GM11168 (cell line): ENCODE results near the gene TPRG1L.

Experiments
- in situ Hi-C: fragments of 300-500 bp; cut with MboI; formaldehyde crosslinking; loops from one replicate; pipeline ENCODE4 v1.12.0; 2022; ENCODE audit warnings: low sequenced_read_pairs; ENCODE audit not compliant: unreplicated experiment

TPRG1L gene

DNA sequence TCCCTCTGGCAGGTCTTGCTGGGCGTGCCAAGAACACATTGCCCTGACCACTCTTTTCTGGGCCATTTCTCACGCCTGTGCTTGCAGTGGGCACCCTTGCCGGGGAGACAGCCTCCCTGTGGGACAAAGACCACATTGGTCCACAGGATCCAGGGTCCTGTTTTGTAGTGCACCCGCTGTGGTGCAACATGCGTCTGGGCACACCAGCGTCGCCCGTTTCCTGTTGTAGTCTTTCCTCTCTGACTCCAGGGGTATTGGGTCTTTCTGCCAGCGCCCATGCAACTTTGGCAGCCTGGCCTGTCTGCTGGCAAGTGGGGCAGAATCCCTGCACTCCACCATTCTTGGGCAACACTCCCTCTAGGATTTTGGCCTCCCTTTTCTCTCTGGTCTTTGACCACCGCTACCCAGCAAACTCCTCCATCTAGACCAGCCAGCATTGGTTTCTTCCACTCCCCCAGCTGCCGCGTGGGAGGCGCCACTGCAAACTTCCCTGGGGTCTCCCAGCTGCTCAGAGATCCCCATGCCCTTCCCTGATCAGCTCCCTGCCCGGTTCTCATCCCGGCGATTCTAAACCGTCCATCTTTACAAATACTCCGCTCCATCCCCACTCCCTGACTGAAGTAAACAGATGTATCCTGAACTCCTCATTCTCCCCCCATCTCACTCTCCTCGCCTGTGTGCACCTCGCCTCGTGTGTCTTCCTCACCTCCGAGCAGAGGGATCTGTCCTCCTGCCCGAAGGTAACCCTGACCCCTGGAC is 1.2 kb upstream of the TPRG1L start:
- in situ Hi-C loops: loop anchor here (10.0 kb wide), 2 partner anchors 121 to 139 kb away; no protein-coding TSS in a partner anchor

DNA sequence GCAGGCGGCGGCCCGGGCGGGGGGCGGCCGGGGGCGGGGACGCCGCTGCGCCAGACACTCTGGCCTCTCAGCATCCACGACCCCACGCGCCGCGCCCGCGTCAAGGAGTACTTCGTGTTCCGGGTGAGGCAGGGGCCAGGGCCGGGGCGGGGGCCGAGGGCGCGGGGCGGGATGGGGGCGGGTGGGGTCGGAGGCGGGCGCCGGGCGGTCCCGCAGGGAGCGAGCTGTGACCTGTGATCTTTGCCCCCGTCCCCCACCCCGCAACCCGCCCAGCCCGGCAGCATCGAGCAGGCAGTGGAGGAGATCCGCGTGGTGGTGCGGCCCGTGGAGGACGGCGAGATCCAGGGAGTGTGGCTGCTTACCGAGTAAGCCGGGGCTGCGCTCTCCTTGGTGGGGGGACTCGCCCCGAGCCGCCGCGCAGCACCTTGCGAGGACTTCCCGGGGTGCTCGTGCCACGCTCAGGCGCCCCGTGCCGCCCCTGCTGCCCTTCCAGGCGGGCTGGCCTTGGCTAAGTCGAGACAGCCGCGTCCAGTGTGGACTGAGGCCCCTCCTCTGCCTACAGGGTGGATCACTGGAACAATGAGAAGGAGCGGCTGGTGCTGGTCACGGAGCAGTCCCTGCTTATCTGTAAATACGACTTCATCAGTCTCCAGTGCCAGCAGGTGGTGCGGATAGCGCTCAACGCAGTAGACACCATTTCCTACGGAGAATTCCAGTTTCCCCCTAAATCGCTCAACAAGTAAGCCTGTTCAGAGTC is 514 bp downstream of the TPRG1L start:
- in situ Hi-C loops: loop anchor here (10.0 kb wide), 2 partner anchors 119 to 141 kb away; no protein-coding TSS in a partner anchor

DNA sequence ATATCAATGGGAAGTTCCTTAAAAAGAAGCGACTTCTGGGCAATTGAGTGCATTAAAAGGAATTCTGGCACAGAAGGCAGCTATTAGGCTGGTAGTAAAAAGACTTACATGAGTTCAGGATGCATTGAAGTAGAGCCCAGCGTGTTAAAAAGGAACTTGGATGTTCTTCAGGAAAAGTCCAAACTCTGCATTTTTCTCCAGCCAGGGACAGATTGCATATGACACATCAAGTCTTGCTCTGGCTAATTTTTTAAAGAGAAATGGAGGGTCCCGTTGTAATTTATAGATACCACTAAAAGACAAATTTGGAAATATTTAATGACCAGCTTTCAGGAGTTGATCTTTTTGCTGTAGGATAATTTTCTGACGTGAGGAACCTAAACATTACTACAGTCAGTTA is 1.2 kb downstream of the TPRG1L start:
- in situ Hi-C loops: loop anchor here (10.0 kb wide), 2 partner anchors 119 to 141 kb away; no protein-coding TSS in a partner anchor

DNA sequence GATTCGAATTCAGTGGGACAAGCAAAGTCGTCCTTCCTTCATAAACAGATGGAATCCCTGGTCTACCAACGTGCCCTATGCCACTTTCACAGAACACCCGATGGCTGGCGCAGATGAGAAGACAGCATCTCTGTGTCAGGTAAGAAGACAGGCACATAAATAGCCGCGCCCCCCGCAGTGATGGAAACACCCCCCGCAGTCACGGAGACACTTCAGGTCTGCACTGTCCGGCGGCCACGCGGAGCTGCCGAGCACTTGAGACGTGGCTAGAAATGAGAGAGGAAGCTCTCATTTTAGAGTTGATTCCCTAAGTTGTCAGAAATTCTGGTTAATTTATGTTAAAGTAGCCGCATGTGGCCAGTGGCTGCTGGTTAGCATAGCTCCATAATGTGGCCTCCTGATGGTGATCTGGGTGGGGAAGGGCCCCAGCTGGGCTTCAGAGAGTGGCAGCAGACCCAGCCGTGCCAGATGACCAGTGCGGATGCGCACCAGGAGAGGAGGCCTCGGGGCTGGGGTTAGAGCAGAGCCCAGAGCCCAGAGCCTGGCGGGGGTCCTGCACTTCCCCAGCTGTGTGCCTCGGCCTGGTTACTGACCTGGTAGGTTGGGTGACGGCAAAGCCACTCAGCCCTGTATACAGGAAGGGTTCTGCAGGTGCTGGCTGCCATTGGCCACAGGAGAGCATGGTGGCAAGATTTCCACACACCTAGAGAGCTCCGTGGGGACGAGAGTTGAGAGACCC is 2.9 kb downstream of the TPRG1L start:
- in situ Hi-C loops: loop anchor here (10.0 kb wide), 2 partner anchors 117 to 143 kb away; no protein-coding TSS in a partner anchor

DNA sequence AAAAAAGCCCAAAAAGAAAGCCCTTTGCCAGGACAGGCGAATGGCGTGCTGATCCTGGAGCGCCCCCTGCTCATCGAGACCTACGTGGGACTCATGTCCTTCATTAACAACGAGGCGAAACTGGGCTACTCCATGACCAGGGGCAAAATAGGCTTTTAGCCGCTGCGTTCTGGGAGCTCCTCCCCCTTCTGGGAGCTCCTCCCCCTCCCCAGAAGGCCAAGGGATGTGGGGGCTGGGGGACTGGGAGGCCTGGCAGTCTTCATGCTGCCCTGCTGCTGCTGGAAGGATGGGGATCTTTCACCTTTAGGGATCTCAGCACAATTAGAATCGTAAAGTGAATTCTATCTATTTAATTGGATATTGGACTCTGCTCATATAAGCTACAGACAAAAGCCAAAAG is 3.6 kb downstream of the TPRG1L start:
- in situ Hi-C loops: loop anchor here (10.0 kb wide), 2 partner anchors 116 to 144 kb away; no protein-coding TSS in a partner anchor

DNA sequence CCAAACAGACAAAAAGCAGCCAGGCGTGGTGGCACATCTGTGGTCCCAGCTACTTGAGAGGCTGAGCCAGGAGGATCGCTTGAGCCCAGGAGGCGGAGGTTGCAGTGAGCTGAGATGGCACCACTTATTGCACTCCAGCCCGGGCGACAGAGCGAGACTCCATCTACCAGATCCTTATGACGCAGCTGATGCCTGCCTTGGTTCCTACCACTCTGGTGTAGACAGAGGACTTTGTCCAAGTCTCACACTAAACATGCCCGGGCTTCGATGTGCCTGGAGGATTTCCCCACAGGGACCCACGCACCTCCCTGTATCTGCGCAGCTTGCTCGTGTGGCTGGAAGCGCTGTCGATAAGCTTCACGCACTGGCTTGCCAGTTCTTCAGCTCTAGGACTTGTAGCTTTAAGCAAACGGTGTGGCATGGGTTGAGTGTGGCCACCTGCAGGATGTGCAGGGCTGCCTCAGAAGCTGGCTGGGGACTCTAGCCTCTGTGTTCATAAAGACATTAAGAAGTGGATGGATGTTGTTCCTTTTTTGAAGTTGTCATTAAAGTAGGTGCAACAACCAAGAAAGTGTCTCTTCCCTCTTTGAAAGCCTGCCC is 4.8 kb downstream of the TPRG1L start:
- in situ Hi-C loops: loop anchor here (10.0 kb wide), 2 partner anchors 115 to 145 kb away; no protein-coding TSS in a partner anchor

DNA sequence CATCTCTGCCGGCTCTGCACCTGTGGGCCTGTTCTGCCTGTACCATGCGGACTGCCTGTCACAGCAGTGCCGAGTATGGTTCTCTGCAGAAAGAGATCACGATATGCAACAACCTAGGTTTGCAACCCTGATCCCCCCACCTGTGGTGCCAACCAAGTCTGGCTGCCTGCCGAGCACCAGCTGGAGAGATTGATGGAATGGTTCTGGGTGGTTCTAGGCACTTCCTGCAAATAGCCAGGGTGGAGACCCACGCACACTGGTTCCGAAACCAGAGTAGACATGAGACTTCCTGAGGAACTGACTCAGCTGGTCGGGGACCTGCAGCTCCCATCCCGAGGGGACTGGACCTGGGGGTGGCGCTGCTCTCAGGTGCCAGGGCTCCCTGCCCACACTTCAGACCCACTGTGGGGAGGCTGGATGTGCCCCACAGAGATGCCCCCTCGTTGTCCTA is 5.4 kb downstream of the TPRG1L start:
- in situ Hi-C loops: no loop called here

DNA sequence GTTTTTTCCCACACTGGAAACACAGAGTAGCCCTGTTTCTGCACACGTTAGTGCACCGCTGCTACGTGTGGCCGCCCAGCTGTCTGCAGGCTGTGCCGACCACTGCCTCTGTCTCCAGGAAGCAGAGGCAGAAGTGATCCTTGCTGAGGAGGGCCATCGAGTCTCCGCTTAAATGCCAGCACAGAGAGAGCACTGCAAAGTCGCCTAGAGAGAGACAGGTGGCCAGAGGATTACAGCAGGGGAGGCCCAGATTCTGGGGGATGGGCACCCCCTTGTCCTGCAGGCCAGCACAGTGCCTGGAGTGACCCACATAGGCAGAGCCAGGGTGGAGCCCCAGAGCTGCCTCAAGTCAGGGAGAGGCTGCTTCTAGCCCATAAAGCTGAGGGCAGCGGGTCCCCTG is 6.1 kb downstream of the TPRG1L start:
- in situ Hi-C loops: no loop called here

DNA sequence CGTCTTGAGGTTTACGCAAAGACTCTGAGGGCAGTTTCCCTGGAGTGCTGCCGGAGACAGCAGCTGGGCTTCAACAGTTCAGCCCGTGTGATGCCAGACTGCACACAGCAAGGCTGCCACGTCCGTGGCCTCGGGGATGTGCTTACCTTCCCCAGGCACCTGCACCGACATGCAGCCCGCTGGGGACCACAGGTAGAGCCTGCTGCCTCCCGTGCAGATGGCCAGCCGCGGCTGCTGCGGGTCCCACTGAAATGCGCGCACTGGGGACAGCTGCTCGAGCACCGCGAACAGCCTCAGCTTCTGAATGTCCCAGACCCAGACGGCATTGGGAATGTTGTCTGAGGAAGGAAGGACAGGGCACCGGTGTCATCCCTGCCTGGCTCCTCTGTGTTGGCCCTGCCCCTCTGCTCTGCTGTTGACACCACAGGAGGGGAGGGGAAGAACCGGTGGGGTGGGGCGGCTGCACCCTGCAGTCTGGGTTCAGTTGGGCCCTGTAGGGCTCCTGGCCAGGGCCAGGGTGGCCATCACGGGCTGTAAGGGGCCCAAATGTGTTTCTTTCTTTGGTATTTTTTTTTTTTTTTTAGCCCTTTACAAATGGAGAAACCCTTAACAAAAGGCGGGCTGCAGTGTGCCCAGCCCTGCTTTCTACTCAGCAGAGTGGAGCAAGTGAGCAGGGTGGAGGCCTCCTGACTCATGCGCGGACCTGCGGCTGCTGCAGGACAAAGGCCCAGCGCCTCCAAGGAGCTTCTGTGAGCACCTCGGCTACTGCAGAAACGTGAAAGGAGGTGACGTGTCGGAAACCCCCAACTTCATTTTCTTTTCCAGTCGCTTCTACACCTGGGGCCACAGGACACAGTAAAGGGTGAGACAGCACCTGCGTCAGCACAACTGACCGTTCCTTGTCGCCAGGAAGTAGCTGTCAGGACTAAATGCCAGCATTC is 6.8 kb downstream of the TPRG1L start:
- in situ Hi-C loops: no loop called here

DNA sequence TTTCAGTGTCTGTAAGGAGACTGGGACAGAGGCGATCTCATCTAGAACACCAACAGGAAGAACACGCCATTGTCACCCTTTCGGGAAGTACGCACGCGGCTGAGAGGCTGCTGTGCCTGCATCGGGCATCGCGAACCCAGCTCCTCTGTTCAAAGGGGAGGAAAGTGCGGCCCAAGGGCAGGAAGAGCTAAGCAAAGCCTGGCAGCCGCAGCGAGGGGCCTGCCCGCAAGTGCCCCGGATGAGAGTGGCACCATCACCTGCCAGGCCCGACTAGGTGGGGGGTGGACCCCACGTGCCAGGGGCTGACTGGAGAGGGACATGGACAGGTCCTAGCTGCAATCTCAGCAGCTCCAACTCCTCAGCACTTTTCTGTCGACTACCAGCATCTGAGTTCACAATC is 7.5 kb downstream of the TPRG1L start:
- in situ Hi-C loops: no loop called here

DNA sequence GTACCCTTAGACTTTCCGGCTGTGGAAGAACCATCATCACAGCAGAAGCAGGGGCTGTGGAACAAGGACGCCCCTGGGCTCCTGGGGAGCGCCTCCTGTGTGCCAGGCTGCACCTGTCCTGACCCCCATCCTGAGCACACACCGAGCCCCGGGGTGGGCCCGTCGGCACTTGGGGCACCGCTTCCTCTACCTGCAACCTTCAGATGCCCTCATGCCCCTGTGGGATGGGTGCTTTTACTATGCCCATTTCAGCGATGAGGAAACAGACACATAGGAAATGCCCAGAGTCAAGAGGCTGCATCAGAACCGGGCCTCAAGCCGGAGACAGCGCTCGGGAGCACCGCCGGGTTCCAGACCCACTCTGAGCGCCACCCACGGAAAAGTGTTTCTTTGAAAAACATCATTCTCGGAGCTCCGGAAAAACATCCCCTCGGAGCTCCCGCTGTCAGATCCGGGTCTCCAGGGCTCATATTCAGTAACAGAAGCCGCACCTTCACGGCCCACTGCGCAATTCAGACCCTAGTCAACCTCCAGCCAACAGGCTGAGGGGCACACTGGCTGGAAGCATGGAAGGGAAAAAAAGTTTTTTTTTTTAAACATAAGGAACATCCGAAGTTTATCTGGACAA is 8.0 kb downstream of the TPRG1L start:
- in situ Hi-C loops: no loop called here

DNA sequence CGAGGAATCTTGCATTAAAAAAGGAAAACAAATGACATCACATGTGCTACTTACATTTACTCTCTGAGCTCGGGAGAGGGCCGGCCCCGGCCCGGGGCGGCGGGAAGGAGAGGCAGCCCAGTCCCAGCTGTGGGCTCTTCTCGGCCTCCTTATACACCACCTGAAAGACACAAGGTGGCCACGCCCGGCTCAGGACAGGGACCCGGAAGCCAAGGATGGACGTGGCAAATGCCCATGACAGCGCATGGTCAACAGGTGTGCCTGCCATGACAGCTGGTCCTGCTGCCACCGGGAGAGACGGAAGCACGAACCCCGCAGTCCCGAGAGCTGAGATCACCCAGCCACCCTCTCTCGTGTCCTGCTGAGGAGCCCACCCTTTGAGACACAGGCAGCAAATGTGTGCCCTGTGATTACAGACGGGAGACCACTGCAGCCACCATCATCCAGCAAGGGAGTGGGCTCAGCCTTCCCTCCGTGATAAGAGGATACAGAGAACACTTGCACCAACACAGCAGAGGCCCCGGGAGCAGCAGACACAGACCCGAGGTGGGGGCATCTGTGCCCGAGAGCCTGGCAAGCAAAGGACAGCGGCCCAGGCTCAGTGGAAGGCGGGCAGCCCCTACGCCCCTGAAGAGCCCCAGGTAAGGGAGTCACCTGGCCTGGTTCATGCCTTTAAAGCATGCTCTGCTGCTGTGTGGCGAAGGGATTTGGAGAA is 8.7 kb downstream of the TPRG1L start:
- in situ Hi-C loops: no loop called here

DNA sequence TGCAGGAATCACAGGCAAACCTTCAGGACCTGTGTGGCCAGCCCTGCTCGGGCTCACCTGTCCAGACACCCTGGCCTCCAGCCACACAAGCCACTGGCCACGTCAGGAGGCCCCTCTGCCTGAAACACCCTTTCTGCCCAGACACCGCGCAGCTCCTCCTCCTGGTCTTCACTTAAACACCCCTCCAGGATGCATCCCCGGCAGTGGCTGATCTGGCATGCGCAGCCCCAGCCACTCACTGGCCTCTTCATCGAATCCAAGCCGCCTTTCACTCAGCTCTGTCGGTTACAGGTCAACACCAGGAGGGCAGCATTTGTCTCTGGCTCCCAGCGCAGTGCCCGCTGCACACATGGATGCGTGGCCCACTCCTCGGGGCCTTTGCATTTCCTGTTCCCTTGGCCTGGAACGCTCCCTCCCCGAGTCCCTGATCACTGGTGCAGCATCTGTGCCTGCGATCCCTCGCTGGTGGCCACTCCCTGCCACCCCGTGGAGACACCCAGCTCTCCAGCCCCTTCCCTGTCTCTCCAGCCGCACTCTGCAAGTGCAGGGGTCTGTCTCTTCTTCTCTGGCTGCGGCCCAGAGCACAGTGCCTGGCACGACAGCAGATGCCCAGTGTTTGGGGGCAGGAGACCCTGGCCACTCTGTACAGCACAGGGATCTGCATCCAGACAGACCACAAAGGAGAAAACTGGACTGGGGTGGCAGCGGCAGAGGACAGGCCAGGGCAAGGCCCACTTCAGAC is 9.4 kb downstream of the TPRG1L start:
- in situ Hi-C loops: no loop called here

DNA sequence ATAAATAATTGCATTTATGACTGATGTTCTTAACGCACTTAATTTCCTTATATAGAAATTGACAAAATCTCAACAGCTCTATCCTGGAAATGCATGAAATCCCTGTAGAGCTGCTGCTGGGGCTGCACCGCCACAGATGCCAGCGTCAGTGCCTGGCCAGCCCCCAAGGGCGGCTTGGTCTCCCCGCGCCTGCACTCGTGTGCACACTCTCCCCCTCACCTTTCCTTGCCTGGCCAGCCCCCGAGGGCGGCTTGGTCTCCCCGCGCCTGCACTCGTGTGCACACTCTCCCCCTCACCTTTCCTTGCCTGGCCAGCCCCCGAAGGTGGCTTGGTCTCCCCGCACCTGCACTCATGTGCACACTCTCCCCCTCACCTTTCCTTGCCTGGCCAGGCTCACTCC is 11.3 kb downstream of the TPRG1L start:
- in situ Hi-C loops: no loop called here

DNA sequence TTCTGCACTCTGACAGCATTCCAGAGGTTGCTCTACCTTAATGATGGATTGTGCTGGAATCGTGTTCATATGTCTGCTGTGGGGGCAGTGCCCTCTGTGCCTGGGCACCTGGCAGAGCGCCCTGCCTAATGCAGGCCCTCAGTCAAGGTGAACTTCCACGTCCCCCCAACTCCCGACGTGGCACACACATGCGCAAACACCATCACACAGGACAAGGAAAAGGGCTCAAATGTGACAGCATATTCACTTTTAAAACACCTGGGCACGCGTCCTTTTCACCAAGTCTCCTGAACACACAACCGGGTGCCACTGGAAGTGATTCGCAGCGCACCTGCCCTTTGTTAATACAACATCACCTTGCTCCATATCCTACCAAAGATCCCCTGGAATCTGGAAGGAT is 11.7 kb downstream of the TPRG1L start:
- in situ Hi-C loops: no loop called here

DNA sequence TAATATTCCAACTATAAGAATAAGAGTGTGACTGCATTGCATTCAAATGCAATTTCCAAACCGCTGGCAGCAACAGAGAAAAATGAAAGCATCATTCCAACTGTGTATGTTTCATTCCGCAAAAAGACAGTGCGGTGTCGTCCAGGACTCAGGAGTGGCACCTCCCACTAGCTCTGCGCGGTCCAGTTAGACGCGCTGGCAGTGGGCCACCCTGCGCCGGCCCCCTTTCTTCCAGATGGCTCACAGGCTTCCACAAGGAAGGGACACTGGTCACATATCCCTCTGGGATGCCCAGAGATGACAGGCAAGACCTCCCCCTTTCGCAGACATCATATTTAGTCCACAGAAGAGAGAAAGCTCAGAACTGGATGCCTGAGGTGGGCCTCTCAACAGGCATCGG is 13.2 kb downstream of the TPRG1L start:
- in situ Hi-C loops: no loop called here

DNA sequence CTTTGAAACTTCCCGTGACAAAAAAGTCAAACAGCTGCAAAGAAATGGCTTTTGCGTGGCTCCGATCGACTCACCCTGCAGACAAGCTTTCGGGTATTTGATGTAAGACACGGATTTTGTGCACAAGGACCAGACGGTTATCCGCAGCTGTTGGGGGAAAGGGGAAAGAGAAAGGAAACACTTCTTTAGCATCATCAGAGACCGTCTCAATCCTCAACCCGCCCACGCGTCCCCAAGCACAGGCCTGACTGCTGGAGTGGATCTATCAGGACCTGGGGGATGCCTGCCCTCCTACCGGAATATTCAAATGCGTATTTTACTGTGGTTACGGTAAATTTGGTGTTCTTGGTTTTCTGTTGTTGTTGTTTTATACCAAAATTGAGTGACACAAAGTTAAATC is 13.9 kb downstream of the TPRG1L start:
- in situ Hi-C loops: no loop called here
